IPS-18a (cell line): ENCODE data around the gene GNPDA1.
A peak's percentile ranks its signal among the peaks of the same experiment; 100 is the strongest.

Source experiments
- H3K27ac ChIP-seq: one replicate; pipeline ENCODE4 v1.5.1; 2013; ENCODE audit warnings: low read length
- H3K27me3 ChIP-seq: one replicate; pipeline ENCODE4 v1.6.1; 2013; ENCODE audit warnings: mild to moderate bottlenecking, low read length; ENCODE audit not compliant: control insufficient read depth, insufficient read depth
- H3K36me3 ChIP-seq: one replicate; pipeline ENCODE4 v1.6.1; 2013; ENCODE audit warnings: low read depth, low read length; ENCODE audit not compliant: control insufficient read depth
- H3K4me1 ChIP-seq: one replicate; pipeline ENCODE4 v1.6.1; 2013; ENCODE audit warnings: low read depth, low read length; ENCODE audit not compliant: control insufficient read depth
- H3K4me3 ChIP-seq: one replicate; pipeline ENCODE4 v1.5.1; 2013; ENCODE audit warnings: low read length
- H3K9ac ChIP-seq: one replicate; pipeline ENCODE4 v1.6.1; 2013; ENCODE audit warnings: mild to moderate bottlenecking, low read length, moderate library complexity
- H3K9me3 ChIP-seq: one replicate; pipeline ENCODE4 v1.6.1; 2013; ENCODE audit warnings: low read depth, low read length; ENCODE audit not compliant: control insufficient read depth

Gene GNPDA1

DNA sequence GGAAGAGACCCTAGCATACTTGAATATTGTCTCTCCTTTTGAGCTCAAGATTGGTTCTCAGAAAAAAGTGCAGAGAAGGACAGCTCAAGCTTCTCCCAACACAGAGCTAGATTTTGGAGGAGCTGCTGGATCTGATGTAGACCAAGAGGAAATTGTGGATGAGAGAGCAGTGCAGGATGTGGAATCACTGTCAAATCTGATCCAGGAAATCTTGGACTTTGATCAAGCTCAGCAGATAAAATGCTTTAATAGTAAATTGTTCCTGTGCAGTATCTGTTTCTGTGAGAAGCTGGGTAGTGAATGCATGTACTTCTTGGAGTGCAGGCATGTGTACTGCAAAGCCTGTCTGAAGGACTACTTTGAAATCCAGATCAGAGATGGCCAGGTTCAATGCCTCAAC is 34.4 kb downstream of the GNPDA1 start:
- no peak overlapping the region for H3K4me3 ChIP-seq
- no peak overlapping the region for H3K9ac ChIP-seq
- H3K9me3 ChIP-seq, result no peaks in the 10 kb centered on the region
- peaks cover 43% of the 10 kb centered on the region for H3K36me3 ChIP-seq
- H3K27me3 ChIP-seq, result no peaks in the 10 kb centered on the region
- no peaks in the 10 kb centered on the region for H3K4me1 ChIP-seq
- H3K27ac ChIP-seq, result no peak overlapping the region

DNA sequence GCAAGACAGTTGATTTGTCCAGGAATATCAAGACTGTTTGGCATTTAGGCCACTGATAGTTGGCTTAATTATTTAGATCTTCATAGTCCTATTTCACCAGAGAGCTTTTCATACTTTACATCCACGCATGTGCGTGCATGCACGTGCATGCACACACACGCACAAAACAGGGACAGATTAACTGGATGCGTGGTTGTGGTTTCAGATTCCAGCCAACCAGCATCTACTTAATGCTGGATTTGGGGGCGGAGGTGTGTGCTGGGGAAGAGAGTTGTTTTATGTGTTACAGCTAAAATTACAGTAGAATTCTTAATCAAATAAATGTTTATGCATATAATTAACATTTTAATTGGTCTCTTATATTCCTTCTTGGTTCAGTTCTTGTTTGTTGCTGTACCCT is 36.7 kb downstream of the GNPDA1 start:
- no peak overlapping the region for H3K9ac ChIP-seq

DNA sequence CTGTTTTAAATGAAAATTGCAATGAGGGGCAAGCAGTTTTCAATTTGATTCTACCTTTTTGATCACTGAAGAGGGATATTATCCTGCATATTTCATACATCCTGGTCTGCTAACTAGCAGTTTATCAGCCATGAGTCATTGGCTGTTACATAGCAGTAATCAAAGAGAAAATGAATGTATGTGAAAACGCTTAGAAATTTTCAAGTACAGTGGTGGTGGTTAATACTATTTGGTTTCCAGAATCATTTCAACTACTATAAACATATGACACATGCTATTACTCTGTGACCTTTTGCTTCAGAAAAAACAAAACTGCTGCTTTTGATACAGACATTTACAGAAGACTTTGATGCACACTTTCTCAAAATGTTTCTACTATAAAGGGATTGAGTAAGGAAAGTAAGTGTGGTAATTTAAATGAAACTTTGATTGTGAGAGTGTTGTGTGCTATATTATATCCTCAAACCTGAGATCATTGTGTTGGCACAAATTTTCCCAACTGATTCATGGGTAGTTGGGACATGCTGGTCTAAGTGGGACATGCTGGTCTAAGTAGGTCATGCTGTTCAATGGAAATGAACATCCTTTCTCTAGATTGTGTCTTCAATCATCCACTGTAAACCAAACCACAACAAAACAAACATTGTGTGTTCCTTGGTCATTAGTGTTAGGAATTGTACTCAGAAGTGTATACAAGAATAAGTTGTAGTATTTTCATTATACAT is 38.8 kb downstream of the GNPDA1 start:
- Histone ChIP-seq H3K4me3 (no peak overlapping the region), H3K9me3 (no peaks in the 10 kb centered on the region), H3K9ac (no peak overlapping the region), H3K27me3 (no peaks in the 10 kb centered on the region), H3K4me1 (peaks cover 13% of the 10 kb centered on the region), H3K36me3 (peaks cover 17% of the 10 kb centered on the region), H3K27ac (no peak overlapping the region)

More for the DNA sequence above, 36.7 kb downstream of the GNPDA1 start:
- no peak overlapping the region for H3K27ac ChIP-seq
- no peaks in the 10 kb centered on the region for H3K9me3 ChIP-seq
- H3K4me1 ChIP-seq, result no peaks in the 10 kb centered on the region
- H3K4me3 ChIP-seq, result no peak overlapping the region
- peaks cover 32% of the 10 kb centered on the region for H3K36me3 ChIP-seq
- H3K27me3 ChIP-seq, result no peaks in the 10 kb centered on the region

DNA sequence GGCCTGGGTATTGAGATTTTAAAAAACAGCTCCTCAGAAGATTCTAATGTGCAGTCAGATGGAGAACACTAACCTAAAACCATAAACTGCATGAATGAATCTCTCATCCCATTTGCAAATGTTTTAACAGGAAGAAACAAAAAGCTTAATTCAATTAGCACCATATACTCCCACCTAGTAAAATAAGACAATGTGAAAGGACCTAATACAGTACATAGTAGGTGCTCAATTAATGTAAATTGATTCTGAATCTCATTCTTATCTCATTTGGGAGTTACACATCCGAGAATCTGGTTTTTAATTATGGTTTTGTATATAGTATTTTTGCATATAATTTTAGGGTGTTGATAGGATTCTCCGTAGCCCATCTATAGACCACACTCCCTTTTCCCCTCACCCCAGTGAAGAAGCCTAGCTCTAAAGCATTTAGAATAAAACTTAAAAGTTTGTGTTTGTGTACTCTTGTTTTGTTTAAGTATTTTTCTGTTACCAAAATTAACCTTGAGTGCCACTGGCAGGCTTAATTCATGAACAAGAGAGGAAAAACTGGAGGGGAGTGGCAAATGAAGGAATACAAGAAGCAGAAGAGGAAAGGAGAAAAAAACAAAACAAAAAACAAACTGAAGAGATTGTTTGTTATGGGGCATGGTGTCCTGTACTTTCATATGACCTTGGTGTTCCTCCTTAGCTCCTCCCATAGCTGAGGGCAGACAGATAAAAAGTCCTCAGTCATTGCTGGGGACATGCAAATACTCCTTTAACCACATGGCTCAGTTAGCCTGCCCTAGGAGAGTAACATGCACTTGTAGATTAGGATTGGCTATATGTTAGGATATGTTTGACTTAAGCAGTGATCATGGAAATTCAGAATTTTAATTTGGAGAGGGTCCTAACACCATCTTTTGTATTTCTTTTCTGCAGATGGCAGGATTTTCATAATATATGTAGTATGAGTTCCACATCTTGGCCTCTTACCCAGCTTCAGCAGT is 42.8 kb downstream of the GNPDA1 start:
- Histone ChIP-seq H3K36me3 (peaks cover 9% of the 10 kb centered on the region), H3K4me1 (peaks cover 18% of the 10 kb centered on the region), H3K9ac (peak overlapping the region; percentile 73), H3K27ac (peak overlapping the region; percentile 50), H3K9me3 (no peaks in the 10 kb centered on the region), H3K4me3 (peak overlapping the region; percentile 70), H3K27me3 (no peaks in the 10 kb centered on the region)

- Histone ChIP-seq H3K27me3 (no peaks in the 10 kb centered on the region), H3K4me3 (peak within 1 kb of the TSS; percentile 70), H3K27ac (peak within 1 kb of the TSS; percentile 50), H3K9ac (peak within 1 kb of the TSS; percentile 73), H3K4me1 (peaks cover 18% of the 10 kb centered on the region), H3K36me3 (peaks cover 3% of the 10 kb centered on the region), H3K9me3 (no peaks in the 10 kb centered on the region)
Observed at GRCh38 chr5:141968914-141969608, 43.8 kb downstream of the GNPDA1 start, which contains the start of gene RNF14. RNF14 (plus strand) TSS chr5:141969105; CDS start chr5:141973589, 4,484 bp downstream.

- no peak overlapping the region for H3K27ac ChIP-seq
- H3K9me3 ChIP-seq, result no peaks in the 10 kb centered on the region
- H3K4me1 ChIP-seq, result peaks cover 18% of the 10 kb centered on the region
- no peak overlapping the region for H3K9ac ChIP-seq
- no peaks in the 10 kb centered on the region for H3K27me3 ChIP-seq
- H3K36me3 ChIP-seq, result no peaks in the 10 kb centered on the region
- no peak overlapping the region for H3K4me3 ChIP-seq
Observed at GRCh38 chr5:141966963-141967333, 45.9 kb downstream of the GNPDA1 start.

DNA sequence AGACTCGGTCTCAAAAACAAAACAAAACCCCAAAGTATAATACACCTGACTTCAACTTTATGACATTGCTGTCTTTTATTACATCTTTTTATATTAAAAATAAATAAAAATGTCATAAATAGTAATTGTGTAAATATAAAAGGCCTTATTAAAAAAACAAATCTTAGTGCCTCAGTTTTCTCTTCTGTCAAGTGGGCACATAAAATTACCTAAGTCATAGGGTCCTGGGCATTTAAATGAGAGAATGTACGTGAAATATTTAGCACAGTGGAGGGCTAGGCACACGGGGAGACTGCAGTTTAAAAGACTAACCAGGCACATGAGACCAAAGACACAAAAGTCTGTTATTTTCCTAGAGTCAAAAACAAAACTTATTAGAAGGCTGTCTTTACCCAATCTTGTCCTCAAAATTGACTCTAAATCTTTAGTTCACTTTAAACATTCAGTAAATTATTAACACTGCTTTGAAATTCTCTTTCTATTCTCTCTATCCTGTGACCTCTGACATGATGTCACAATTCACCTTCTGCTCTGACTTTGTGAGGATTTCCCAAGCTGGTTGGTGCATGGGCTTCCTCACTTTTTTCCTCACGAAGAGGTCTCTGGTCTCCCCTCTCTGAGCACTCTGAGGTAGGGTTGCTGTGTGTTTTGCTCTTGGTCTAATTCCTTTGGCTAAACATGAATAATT is 46.4 kb downstream of the GNPDA1 start:
- no peaks in the 10 kb centered on the region for H3K9me3 ChIP-seq
- H3K9ac ChIP-seq, result no peak overlapping the region
- no peaks in the 10 kb centered on the region for H3K27me3 ChIP-seq
- no peak overlapping the region for H3K4me3 ChIP-seq
- no peak overlapping the region for H3K27ac ChIP-seq
- peaks cover 18% of the 10 kb centered on the region for H3K4me1 ChIP-seq
- H3K36me3 ChIP-seq, result no peaks in the 10 kb centered on the region

DNA sequence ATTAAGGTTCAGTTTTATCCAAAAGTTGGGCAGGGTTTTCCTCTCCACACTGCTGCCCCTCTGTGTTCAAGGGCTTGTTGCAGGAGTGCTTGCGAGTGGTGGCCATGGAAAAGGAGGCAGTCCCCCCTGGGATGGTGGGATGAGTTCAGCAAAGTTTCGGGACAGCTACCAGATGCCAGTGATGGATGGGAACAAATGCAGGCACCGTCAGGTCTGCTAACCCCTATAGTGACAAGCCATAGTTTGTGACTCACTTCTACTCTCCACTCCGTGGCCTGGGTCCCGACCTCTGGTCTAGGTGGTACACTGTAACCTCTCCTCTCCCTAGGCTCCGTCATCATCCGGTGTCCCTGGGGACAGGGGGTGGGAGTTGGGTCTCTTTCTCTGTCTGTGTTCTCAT is 47.8 kb downstream of the GNPDA1 start:
- Histone ChIP-seq H3K4me3 (no peak overlapping the region), H3K9ac (no peak overlapping the region), H3K27me3 (no peaks in the 10 kb centered on the region), H3K27ac (no peak overlapping the region), H3K4me1 (peaks cover 20% of the 10 kb centered on the region), H3K36me3 (no peaks in the 10 kb centered on the region), H3K9me3 (no peaks in the 10 kb centered on the region)

DNA sequence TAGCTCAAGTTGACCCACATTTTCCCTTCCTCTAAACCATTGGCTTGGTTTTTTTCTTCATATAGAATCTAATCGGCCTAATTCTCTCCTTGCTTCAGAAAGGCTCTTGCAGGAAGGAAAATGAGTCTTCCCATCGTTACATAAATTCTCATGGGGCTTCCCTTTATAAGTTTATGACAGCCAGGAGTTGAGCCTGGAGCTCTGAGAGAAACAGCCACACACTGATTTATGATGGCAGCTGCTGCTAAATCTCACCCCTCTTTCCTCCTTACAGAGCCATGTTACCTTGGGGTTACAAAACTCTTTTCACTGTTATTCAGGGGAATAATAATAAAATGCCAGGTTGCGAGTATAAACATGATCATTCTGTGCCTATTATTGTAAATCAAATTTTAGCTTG is 49.1 kb downstream of the GNPDA1 start:
- H3K9me3 ChIP-seq, result no peaks in the 10 kb centered on the region
- H3K4me3 ChIP-seq, result no peak overlapping the region
- H3K36me3 ChIP-seq, result no peaks in the 10 kb centered on the region
- peaks cover 14% of the 10 kb centered on the region for H3K4me1 ChIP-seq
- no peak overlapping the region for H3K9ac ChIP-seq
- no peaks in the 10 kb centered on the region for H3K27me3 ChIP-seq
- no peak overlapping the region for H3K27ac ChIP-seq

DNA sequence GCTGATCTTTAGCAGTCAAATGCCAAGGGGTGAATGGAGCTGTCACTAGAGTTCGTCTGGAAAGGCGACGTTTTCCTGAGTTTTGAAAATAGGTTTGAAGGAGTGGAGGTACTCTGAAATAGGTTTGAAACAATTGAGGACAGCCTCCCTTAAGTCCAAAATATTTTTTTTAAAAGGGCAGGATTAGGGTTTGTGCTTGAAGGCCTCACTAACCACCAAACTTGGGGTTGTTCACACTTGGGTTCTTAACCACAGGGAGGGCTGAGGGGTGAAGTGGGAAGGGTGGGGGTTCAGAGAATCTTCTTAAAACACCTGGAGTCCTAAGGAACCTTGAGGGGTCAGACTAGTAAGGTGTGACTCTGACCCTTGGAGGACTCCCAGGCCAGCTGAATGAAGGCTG is 51.4 kb downstream of the GNPDA1 start:
- Histone ChIP-seq H3K4me1 (peaks cover 9% of the 10 kb centered on the region), H3K4me3 (no peak overlapping the region), H3K27ac (no peak overlapping the region), H3K36me3 (no peaks in the 10 kb centered on the region), H3K9ac (no peak overlapping the region), H3K9me3 (no peaks in the 10 kb centered on the region), H3K27me3 (no peaks in the 10 kb centered on the region)
